GM18505 (cell line): Measurements from ENCODE around the gene ZMAT5.

Experiments used
- ATAC-seq: cut with Tn5 transposase; IDR thresholded peaks from one replicate; pipeline ENCODE4 v1.9.1; 2021; ENCODE audit not compliant: unreplicated experiment
- POLR2A ChIP-seq: IDR thresholded peaks from 4 replicates; pipeline ENCODE4 v1.6.1; 2011; ENCODE audit warnings: borderline replicate concordance; ENCODE audit not compliant: insufficient read depth, insufficient read length; ENCODE audit errors: extremely low read depth

ZMAT5 gene

GRCh38 chr22:29726106-29726505, 40.7 kb downstream of the ZMAT5 start:
- no peak for ATAC-seq
- TF ChIP-seq POLR2A = no peak

DNA sequence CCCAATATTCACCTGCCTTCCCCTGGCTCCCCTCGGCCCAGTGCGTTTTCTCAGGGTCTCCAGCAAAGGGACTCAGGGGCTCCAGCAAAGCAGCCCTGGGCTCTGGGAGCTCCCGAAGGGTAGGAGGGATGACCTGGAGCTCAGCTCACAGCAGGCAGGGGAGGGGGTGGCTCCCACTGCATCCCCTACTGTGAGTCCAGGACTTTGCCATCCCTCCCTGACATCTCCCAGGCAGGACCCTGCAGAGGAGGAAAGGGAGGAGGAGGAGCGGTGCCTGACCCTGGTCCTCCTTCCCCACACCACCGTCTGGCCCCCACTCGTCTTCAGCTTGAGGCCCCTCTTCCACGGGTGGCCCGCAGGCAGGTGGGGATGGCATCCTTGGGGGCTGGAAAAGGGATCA, 42.0 kb downstream of the ZMAT5 start:
- no peak for ATAC-seq
- TF ChIP-seq POLR2A = no peak

- ATAC-seq = no peak
- TF ChIP-seq POLR2A = no peak
These were observed 43.0 kb downstream of the ZMAT5 start for GRCh38 chr22:29723766-29724165.

- TF ChIP-seq POLR2A = no peak
- ATAC-seq = no peak
These were observed 44.2 kb downstream of the ZMAT5 start for GRCh38 chr22:29722587-29722986.

DNA sequence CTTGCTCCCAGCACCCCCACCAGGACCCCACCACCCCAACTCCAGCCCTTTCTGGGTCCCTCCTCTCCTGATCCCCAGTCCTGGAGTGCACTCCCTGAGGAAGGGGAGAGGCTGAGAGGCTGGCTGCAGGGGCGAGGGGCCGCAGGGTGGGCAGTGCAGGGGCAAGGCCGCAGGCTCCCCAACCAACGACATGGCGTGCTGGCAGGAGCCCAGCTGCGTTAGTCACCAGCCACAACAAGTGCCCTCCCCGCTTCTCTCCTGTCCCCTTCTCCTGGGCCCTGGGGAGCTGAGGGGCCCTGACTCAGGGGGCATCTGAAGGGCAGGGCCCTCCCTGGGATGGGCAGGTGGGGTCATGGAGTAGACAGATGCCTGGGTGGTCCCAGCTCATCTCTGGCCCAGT, 44.7 kb downstream of the ZMAT5 start:
- no peak for TF ChIP-seq POLR2A
- no peak for ATAC-seq

DNA sequence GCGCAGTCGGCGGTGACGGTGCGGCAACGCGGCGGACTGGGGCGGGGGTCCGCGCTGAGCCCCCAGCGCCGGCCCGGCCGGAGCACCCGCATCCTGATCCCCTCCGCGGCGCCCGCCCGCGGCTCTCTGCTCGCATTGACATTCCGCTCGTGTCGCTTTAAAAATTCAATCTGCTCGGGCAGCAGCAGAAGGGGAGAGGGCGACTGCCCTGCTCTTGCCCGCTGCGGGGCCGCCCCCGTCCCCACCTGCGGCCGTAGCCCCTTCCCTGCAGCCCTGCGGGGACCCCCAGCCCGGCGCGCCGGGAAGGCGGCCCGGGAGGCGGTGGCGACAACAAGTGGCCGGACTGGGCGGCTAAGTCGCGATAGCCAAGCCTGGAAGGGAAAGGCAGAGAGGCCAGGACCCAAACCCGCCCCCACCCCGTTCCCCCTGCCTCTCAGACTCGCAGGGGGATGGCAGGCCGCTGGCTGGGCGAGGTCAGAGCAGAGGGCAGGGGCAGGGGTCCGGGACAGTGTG, 45.9 kb downstream of the ZMAT5 start:
- ATAC-seq = no peak
- no peak for TF ChIP-seq POLR2A

DNA sequence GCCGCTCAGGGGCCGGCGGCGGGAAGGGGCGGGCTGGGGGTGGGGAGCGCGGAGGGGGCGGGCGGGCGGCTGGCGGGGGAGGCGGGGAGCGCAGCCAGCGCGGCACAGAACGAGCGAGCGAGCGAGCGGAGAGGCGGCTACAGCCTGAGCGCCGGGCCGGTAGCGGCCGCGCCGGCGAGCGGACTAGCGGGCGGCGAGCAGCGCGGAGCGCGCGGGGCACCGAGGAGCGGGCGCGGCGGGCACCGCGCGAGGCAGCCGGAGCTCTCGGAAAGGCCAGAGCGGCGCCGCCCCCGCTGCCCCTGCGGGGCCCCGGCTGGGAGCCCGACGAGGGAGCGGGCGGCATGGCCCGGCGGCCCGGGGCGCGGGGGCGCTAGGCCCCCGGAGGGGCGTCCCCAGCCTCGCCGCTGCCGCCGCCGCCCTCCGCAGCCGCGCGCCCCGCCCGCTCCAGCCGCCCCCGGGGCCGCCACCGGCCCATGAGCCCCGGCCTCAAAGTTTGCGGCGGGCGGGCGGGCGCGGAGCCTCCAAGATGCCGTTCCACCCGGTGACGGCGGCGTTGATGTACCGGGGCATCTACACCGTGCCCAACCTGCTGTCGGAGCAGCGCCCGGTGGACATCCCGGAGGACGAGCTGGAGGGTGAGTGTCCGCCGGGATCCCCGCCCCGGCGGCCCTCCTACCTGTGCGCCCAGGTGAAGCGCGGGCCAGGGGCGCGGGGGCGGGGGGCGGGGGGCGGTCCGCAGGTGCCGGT, 46.7 kb downstream of the ZMAT5 start, which contains the start of gene CABP7:
CABP7 (plus strand) TSS at position 105 of the 747 bp plus-strand sequence; CDS start at position 527, 422 bp downstream.
- ATAC-seq = no peak
- no peak for TF ChIP-seq POLR2A

DNA sequence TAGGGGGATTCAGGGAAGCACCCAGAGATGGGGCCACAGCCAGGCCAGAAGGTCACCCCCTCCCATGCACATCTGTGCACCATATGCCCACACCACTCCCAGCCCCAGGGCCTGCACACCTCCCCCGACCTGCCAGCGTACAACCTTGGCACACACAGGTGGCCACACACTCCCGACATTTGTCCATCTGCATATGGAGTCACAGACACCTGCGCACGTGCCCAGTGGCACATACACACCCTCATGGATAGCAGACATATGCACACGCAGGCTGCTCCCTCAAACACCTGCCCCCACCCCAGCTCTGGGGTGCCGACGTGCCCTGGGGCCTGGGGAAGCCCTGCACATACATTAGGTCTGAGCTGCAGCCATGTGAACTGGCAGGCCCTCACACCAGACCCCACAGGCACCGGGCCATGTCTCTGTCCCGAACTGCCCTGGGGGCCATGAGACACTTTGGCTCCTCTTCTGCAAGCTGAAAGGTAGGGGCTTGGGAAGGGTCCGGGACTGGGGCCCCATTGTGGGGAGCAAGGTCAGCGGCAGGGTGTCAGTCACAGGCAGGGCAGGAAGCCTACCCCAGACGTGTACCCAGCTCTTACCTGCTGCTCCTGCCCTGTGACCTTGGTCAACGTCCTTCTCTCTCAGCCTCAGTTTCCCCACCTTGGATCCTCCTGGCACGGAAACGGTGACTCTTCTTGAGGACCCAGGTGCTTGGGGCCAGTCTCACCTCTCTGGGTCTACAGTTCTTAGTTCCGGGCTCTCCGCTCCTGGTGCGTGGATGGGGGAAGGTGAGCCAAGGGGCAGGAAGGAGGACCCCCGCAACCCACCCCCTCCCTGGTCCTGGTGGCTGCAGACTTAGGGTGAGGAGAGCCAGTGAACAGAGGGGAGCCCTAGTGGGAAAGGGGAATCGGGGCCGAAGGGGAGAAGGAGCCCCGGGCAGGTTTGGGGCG, 47.6 kb downstream of the ZMAT5 start:
- no peak for TF ChIP-seq POLR2A
- ATAC-seq = no peak

DNA sequence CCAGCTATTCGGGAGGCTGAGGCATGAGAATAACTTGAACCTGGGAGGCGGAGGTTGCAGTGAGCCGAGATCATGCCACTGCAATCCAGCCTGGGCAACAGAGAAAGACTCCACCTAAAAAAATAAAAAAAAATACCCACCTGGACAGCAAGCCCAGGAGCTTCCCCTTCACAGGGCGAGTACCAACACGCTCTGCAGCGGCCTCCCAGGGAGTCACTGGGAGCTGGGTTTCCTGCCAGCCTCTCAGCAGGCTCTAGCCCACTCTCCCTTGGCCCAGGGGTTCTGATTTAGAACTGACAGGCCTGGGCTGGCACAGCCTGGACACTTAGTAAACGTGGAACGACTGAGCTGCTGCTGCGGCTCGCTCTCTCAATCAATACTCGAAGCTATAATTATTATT, 49.0 kb downstream of the ZMAT5 start:
- ATAC-seq = no peak
- no peak for TF ChIP-seq POLR2A

GRCh38 chr22:29716814-29717545, 49.8 kb downstream of the ZMAT5 start:
- TF ChIP-seq POLR2A = no peak
- ATAC-seq = no peak

DNA sequence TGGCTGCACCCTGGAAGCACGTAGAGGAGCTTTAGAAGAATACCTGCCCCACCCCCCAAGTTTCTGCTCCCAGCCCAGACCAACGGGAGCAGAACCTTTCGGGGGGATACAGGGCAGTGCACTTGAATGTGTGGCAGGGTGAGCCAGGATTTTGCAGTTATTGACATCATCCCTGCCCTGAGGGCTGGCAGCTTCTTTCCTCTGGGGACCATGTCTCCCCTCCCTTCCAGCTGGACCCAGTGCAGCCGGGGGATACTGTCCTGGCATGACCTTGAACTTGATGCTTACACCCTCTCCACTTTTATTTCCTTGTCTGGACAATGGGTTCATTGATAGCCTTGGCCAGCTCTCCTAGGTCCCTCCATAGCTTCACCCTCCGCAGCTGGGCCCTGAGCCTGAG, 51.1 kb downstream of the ZMAT5 start:
- ATAC-seq = no peak
- no peak for TF ChIP-seq POLR2A

- no peak for TF ChIP-seq POLR2A
- no peak for ATAC-seq
These were observed 51.6 kb downstream of the ZMAT5 start for GRCh38 chr22:29715240-29715639.
